H9 (cell line): ENCODE data around the gene KCTD7. TPM values are rescaled to one million over a fixed set of nuclear protein-coding genes. Genes with fewer than 3 reads are reported as not detected.

ENCODE experiments used
- DNase-seq: peaks from one replicate; pipeline ENCODE4 v3.0.0-alpha.2; 2017
- H2AFZ ChIP-seq: one replicate; pipeline ENCODE4 v1.6.1; 2013; ENCODE audit warnings: mild to moderate bottlenecking, low read length, control low read depth, moderate library complexity
- H2AK5ac ChIP-seq: 2 replicates; pipeline ENCODE4 v1.6.1; 2013; ENCODE audit warnings: low read length, control low read depth, mixed read lengths; ENCODE audit not compliant: insufficient read length
- H2BK120ac ChIP-seq: one replicate; pipeline ENCODE4 v1.6.1; 2013; ENCODE audit warnings: low read depth, mild to moderate bottlenecking, low read length, control low read depth, inconsistent platforms; ENCODE audit not compliant: poor library complexity, severe bottlenecking
- H2BK12ac ChIP-seq: 2 replicates; pipeline ENCODE4 v1.6.1; 2013; ENCODE audit warnings: low read length, control low read depth, mixed read lengths, low read depth; ENCODE audit not compliant: insufficient read length
- H2BK15ac ChIP-seq: 2 replicates; pipeline ENCODE4 v1.6.1; 2013; ENCODE audit warnings: low read depth, low read length, control low read depth
- H2BK20ac ChIP-seq: one replicate; pipeline ENCODE4 v1.6.1; 2013; ENCODE audit warnings: low read depth, mild to moderate bottlenecking, low read length, control low read depth, inconsistent platforms; ENCODE audit not compliant: poor library complexity, severe bottlenecking
- H2BK5ac ChIP-seq: 2 replicates; pipeline ENCODE4 v1.6.1; 2013; ENCODE audit warnings: low read length, control low read depth, mixed read lengths; ENCODE audit not compliant: insufficient read length
- H3K14ac ChIP-seq: 2 replicates; pipeline ENCODE4 v1.6.1; 2013; ENCODE audit warnings: low read length, control low read depth; ENCODE audit not compliant: insufficient read depth
- H3K18ac ChIP-seq: 2 replicates; pipeline ENCODE4 v1.6.1; 2013; ENCODE audit warnings: low read depth, mild to moderate bottlenecking, mixed read lengths, low read length, control low read depth; ENCODE audit not compliant: insufficient read length
- H3K23ac ChIP-seq: 2 replicates; pipeline ENCODE4 v1.6.1; 2013; ENCODE audit warnings: low read length, control low read depth, mixed read lengths, low read depth; ENCODE audit not compliant: insufficient read length
- H3K23me2 ChIP-seq: 2 replicates; pipeline ENCODE4 v1.6.1; 2013; ENCODE audit warnings: low read depth, mild to moderate bottlenecking, mixed read lengths, low read length, control low read depth; ENCODE audit not compliant: insufficient read length, poor library complexity, severe bottlenecking
- H3K27ac ChIP-seq: 2 replicates; pipeline ENCODE4 v1.5.1; 2013; ENCODE audit warnings: low read length, control low read depth, mixed read lengths, low read depth; ENCODE audit not compliant: insufficient read length
- H3K27me3 ChIP-seq: 2 replicates; pipeline ENCODE4 v1.6.1; 2013; ENCODE audit warnings: low read length, control low read depth, inconsistent platforms; ENCODE audit not compliant: insufficient read depth
- H3K4ac ChIP-seq: 2 replicates; pipeline ENCODE4 v1.6.1; 2013; ENCODE audit warnings: low read depth, mild to moderate bottlenecking, control low read depth, inconsistent platforms, low read length, moderate library complexity
- H3K4me1 ChIP-seq: 2 replicates; pipeline ENCODE4 v1.6.1; 2013; ENCODE audit warnings: low read length, control low read depth, inconsistent platforms; ENCODE audit not compliant: insufficient read depth
- H3K4me2 ChIP-seq: 2 replicates; pipeline ENCODE4 v1.6.1; 2013; ENCODE audit warnings: low read length, control low read depth, mixed read lengths; ENCODE audit not compliant: insufficient read length, insufficient read depth
- H3K56ac ChIP-seq: 2 replicates; pipeline ENCODE4 v1.6.1; 2013; ENCODE audit warnings: low read depth, mild to moderate bottlenecking, mixed read lengths, low read length, control low read depth; ENCODE audit not compliant: insufficient read length
- H3K79me1 ChIP-seq: 2 replicates; pipeline ENCODE4 v1.6.1; 2013; ENCODE audit warnings: low read depth, mild to moderate bottlenecking, moderate library complexity, low read length, control low read depth, inconsistent platforms; ENCODE audit not compliant: insufficient read depth, poor library complexity, severe bottlenecking
- H3K79me2 ChIP-seq: 2 replicates; pipeline ENCODE4 v1.6.1; 2013; ENCODE audit warnings: low read length, control low read depth, inconsistent platforms; ENCODE audit not compliant: insufficient read depth
- H3K9ac ChIP-seq: 2 replicates; pipeline ENCODE4 v1.6.1; 2013; ENCODE audit warnings: low read length, control low read depth, mixed read lengths; ENCODE audit not compliant: insufficient read length; ENCODE audit errors: extremely low read depth
- H3K9me3 ChIP-seq: one replicate; pipeline ENCODE4 v1.6.1; 2013; ENCODE audit warnings: low read depth, low read length, inconsistent platforms; ENCODE audit not compliant: control insufficient read depth
- H3T11ph ChIP-seq: one replicate; pipeline ENCODE4 v1.6.1; 2013; ENCODE audit warnings: mild to moderate bottlenecking, low read length, control low read depth, inconsistent platforms
- H4K20me1 ChIP-seq: one replicate; pipeline ENCODE4 v1.6.1; 2013; ENCODE audit not compliant: control insufficient read depth, insufficient read length, insufficient read depth
- H4K5ac ChIP-seq: 2 replicates; pipeline ENCODE4 v1.6.1; 2013; ENCODE audit warnings: low read depth, mild to moderate bottlenecking, mixed read lengths, low read length, control low read depth; ENCODE audit not compliant: insufficient read length
- H4K8ac ChIP-seq: replicated peaks from 2 replicates; pipeline ENCODE4 v1.6.1; 2013; ENCODE audit warnings: low read length, control low read depth, mixed read lengths, low read depth; ENCODE audit not compliant: insufficient read length
- H4K91ac ChIP-seq: 2 replicates; pipeline ENCODE4 v1.6.1; 2013; ENCODE audit warnings: low read depth, mild to moderate bottlenecking, moderate library complexity, mixed read lengths, low read length, control low read depth; ENCODE audit not compliant: insufficient read length
- H3K27ac Mint-ChIP-seq, 3 experiments: 2 replicates in 2 of 3; 3 replicates in 1 of 3; pipeline ENCODE4 v1.8.0; 2020 to 2021; ENCODE audit warnings: mixed read lengths in 3 of 3, mild to moderate bottlenecking in 1 of 3, moderate library complexity in 1 of 3
- H3K27me3 Mint-ChIP-seq: 2 replicates; pipeline ENCODE4 v1.8.0; 2021; ENCODE audit warnings: low read depth, mild to moderate bottlenecking, moderate library complexity, mixed read lengths
- H3K36me3 Mint-ChIP-seq, 3 experiments: 2 replicates in 2 of 3; 3 replicates in 1 of 3; pipeline ENCODE4 v1.8.0; 2020 to 2021; ENCODE audit warnings: low read depth in 3 of 3, mixed read lengths in 3 of 3; ENCODE audit not compliant: insufficient read depth in 1 of 3
- H3K4me1 Mint-ChIP-seq, 2 experiments: 2 replicates each; pipeline ENCODE4 v1.8.0; 2020; ENCODE audit warnings: mixed read lengths in 2 of 2
- H3K4me3 Mint-ChIP-seq, 2 experiments: 2 replicates in 1 of 2; 3 replicates in 1 of 2; pipeline ENCODE4 v1.8.0; 2020 to 2021; ENCODE audit warnings: mild to moderate bottlenecking in 2 of 2, mixed read lengths in 2 of 2, moderate library complexity in 1 of 2
- H3K9me3 Mint-ChIP-seq, 2 experiments: 2 replicates in 1 of 2; 3 replicates in 1 of 2; pipeline ENCODE4 v1.8.0; 2020; ENCODE audit warnings: mild to moderate bottlenecking in 2 of 2, mixed read lengths in 2 of 2, moderate library complexity in 1 of 2
- WGBS: extraction: QIAGEN DNeasy Blood & Tissue Kit; methylation state at CpG from one replicate; pipeline ENCODE4 v1.1.7; 2013; ENCODE audit warnings: missing lambda C conversion rate, low lambda C conversion rate, mixed read lengths; ENCODE audit not compliant: insufficient read length; ENCODE audit errors: extremely low coverage; 5-methylcytosine and 5-hydroxymethylcytosine counted together
- total RNA-seq: library from RNA; stranded (reverse); gene quantifications from 2 replicates; pipeline ENCODE4 v1.2.1, GENCODE V29; 2021
- TF ChIP-seq, protein P1 (sequence below): fragments of 200-600 bp; sonication (generic); conservative IDR thresholded peaks from 3 replicates; pipeline ENCODE4 v1.8.0; 2021; ENCODE audit warnings: antibody characterized with exemption, mild to moderate bottlenecking

KCTD7 gene
- total RNA-seq, 1 experiment from 2014 or later: 8.9 TPM

DNA sequence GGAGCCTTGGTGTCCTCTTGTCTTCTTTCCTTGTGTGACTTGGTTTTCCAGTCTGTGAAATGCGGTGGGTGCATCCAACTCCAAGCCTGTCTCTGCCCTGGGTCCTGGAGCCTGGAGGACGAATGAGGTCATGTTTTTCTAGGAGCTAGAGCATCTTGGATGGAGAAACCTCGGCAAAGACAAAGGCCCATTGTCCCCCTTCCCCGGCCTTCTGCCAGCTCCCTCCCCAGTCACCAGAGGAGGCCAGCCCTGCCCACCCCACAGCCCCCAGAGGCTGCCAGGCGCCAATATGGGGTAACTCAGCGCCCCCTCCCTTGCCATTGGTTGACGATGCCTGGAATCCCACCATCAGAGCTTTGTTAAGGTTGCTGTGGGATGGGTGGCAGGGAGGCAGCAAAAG is 40.4 kb downstream of the KCTD7 start:
- H4K91ac ChIP-seq: no peak overlapping the region
- H3K4ac ChIP-seq: no peak overlapping the region
- Mint-ChIP-seq H3K27me3 (no peaks in the 10 kb centered on the region), H3K9me3 (no peaks in the 10 kb centered on the region; a peak in 1 of 5 replicates), H3K4me1 (peaks cover 0 to 4% of the 10 kb centered on the region in 2 experiments; a peak in 2 of 4 replicates), H3K27ac (peak overlapping the region in 2 of 3 experiments; percentile 72 to 87; a peak in 4 of 7 replicates), H3K4me3 (no peak overlapping the region), H3K36me3 (peaks cover 8 to 15% (median 12%) of the 10 kb centered on the region in 3 experiments; a peak in 6 of 7 replicates)
- H3K79me2 ChIP-seq: peaks cover under 1% of the 10 kb centered on the region; the same call in 1 of the 2 replicates
- H4K5ac ChIP-seq: no peak overlapping the region
- no peak overlapping the region for H4K8ac ChIP-seq
- H4K20me1 ChIP-seq: no peaks in the 10 kb centered on the region
- no peaks in the 10 kb centered on the region for H3K27me3 ChIP-seq
- H2AK5ac ChIP-seq: no peak overlapping the region
- H3K4me2 ChIP-seq: no peak overlapping the region
- H3K27ac ChIP-seq: no peak overlapping the region
- WGBS: no CpG with 5 or more reads among the region's 7 CpGs
- no peak overlapping the region for H3T11ph ChIP-seq
- no peak overlapping the region; the same call in 1 of the 2 replicates for H3K14ac ChIP-seq
- H2BK15ac ChIP-seq: no peak overlapping the region
- TF ChIP-seq, protein P1, sequence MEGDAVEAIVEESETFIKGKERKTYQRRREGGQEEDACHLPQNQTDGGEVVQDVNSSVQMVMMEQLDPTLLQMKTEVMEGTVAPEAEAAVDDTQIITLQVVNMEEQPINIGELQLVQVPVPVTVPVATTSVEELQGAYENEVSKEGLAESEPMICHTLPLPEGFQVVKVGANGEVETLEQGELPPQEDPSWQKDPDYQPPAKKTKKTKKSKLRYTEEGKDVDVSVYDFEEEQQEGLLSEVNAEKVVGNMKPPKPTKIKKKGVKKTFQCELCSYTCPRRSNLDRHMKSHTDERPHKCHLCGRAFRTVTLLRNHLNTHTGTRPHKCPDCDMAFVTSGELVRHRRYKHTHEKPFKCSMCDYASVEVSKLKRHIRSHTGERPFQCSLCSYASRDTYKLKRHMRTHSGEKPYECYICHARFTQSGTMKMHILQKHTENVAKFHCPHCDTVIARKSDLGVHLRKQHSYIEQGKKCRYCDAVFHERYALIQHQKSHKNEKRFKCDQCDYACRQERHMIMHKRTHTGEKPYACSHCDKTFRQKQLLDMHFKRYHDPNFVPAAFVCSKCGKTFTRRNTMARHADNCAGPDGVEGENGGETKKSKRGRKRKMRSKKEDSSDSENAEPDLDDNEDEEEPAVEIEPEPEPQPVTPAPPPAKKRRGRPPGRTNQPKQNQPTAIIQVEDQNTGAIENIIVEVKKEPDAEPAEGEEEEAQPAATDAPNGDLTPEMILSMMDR: no peak
- no peak overlapping the region for H2BK5ac ChIP-seq
- H2AFZ ChIP-seq: no peak overlapping the region
- no peak overlapping the region for H3K23ac ChIP-seq
- no peaks in the 10 kb centered on the region for H3K9me3 ChIP-seq
- no peak overlapping the region for H3K18ac ChIP-seq
- H3K23me2 ChIP-seq: no peaks in the 10 kb centered on the region
- H2BK12ac ChIP-seq: no peak overlapping the region
- no peak overlapping the region for H3K9ac ChIP-seq
- H3K79me1 ChIP-seq: no peaks in the 10 kb centered on the region
- no peak overlapping the region for H2BK20ac ChIP-seq
- H3K4me1 ChIP-seq: no peaks in the 10 kb centered on the region
- H2BK120ac ChIP-seq: no peak overlapping the region
- DNase-seq: no peak
- H3K56ac ChIP-seq: no peak overlapping the region
